HG03095 (cell line): ENCODE measurements around the gene EFR3B.
"Not testable (repeated sequence)": the region's sequence is repeated elsewhere in the genome, so short reads cannot be mapped to it uniquely, and the experiment has no call there.

Experiments used
- ATAC-seq: cut with Tn5 transposase; IDR thresholded peaks from one replicate; pipeline ENCODE4 v1.9.1; 2021; ENCODE audit warnings: moderate library complexity; ENCODE audit not compliant: unreplicated experiment

The EFR3B gene

DNA sequence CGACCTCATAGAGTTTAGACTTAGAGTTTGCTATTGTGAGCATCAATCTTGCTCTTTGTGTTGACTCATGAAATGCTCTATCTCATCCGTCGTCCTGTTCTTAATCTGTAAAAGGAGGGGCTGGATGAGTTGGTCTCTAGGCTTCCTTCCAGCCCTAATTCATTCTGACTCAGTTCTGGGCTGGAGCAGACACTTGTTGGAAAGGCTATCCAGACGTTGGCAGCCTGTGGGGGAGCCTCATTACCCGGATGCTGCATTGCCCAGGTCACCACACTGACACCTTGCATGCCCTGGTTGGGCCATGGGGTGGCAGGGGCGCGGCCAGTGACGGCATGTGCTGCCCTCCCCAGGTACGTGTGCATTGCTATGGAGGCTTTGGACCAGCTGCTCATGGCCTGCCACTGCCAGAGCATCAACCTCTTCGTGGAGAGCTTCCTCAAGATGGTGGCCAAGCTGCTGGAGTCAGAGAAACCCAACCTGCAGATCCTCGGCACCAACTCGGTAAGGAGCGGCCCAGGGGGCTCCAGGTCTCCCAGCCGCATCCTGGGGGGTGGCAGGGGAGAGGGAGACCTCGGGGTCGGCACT, 61.5 kb downstream of the EFR3B start:
- ATAC-seq, result no peak

DNA sequence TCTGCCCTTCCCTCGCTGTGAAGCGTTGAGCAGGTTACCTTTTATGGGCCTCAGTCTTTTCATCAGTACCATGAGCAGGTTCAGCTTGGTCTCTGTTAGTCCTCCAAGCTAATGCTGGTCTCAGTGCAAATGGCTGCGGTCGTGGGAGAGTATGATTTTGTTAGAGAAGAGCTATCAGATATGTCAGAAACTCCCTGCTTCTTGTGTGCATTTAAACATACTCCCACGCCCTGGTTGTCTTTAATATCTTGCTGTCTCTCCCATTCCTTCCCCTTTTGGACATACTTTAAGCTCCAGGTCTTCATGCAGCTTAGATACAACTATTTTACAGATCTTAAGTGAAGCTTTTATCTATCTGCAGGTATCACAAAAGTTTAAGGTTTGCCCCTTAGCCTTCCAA, 62.9 kb downstream of the EFR3B start:
- ATAC-seq, result no peak

DNA sequence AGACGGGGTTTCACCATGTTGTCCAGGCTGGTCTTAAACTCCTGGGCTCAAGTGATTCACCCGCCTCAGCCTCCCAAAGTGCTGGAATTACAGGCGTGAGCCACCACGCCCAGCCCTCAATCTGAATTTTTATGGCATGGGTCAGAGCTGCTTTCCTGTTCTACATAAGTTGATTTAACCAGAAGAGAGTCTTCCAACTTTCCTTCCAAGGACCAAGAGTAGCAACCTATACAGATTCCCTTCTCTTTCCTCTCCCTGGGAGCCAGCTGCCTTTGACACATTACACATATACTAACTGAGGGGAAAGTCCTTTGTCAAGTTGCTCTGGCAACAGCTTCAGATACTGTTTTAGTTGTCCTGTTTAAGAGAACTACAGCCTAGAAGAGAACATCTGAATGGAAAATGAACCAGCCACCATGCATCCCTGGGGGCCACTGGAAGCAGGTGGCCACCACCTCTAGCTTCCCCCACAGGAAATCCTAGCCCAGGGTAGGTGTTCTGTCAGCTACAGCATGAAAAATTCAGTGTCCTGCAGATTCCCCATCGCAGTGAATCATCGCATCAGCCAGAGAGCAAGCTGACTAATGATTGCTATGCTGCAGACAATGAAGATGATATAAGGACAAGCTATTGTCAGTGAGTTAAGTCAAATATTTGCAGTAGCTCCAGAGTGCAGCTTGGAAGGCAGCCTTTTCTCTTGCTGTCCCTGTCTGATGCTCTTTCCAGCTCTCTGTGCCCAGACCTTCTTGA, 63.6 kb downstream of the EFR3B start:
- ATAC-seq, result no peak

DNA sequence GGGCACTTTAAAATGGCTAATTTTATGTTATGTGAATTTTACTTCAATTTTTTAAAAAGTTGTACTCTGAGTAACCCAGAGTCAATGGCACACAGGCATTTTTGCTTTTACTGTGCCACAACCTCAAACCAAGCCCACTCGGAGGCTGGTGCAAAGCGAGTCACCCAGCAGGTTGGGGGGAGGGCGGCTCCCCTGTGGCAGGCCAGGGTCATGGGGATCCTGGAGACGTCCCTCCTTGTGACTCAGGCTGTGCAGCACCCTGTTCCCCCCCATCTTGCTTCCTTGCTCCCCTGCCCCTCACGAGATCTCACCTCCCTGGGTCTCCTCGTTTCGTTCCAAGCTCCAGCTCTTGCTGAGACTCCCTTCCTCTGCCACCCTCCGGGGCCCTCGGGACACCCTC, 67.9 kb downstream of the EFR3B start:
- no peak for ATAC-seq

DNA sequence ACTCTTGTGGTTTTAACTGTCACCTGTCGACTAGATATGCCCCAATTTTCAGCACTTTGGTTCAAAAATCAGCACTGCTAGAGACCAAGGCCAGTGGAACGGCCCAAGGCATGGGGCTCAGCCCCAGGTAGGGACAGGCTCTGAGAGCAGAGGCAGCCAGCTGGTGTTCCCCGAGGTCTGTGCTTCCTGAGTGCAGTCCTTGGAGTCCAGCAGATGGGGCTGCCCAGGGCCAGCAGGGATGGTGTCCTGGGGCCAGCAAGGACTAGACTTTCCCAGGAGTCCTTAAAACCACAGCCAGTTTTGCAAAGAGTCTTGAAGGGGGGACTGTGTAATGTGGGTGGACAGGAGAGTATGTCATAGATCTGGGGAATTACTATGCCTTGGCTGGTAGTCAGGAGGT, 70.2 kb downstream of the EFR3B start:
- no peak for ATAC-seq

DNA sequence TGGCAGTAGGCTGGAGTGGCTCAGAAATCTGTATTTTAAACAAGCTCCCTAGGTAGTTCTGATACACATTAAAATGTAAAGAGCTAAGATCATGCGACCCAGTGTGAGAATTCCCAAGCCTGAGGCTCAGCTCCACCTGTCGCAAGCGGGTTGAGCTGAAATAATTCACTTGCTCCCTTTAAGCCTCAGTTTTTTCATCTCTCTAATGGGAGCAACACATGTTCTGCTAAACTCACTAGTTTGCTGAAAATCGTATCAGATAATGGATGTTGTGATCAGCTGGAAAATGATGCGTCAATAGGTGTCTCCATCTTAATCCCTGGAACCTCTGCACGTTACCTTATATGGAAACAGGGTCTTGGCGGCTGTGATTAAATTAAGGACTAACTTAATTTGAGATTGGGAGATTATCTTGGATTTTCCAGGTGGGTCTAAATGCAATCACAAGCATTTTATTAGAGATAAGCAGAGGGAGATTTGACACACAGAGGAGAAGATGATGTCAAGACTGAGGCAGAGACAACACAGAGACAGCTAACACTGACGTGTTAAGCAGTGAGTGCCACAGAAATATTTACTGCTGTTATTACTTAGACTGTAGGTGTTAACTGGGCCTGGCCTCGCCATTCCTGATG, 73.5 kb downstream of the EFR3B start:
- no peak for ATAC-seq

DNA sequence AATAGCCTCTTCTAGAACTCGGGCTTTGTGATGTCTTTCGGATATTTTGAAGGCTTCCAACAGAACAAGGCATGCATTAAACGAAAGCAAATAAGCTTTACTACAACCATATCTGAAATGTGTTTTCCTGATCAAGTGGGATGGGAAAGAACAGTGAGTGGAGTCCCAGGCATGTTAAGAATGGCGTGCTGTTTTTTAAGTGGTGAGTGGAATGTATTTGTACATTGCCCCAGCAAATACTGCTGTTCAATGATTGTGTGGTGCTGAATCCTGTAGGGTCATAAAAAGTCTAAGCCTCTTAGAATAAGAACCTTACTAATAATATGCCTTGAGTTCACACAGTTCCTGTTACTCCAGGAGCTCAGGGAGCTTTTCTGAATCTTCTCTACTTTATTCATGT, 74.0 kb downstream of the EFR3B start:
- no peak for ATAC-seq

DNA sequence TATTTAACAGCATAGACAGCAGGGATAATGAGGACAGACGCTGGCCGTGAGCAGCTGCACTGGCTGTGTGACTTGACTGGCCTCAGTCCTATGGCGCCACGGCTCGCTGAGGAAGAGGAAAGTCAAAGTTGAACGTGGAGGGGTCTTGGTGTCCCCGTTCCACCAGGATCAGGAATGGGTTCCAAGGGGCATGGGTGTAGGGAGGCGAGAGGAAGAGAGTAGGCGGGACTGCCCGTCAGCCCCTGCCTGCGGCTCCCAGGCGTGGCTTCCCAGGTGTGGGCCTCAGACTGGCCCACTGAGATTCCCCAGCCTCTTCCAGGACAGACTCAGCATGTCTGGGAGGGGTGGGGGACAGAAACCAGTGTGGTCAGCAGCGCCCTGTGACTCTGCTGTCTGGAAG, 75.1 kb downstream of the EFR3B start:
- ATAC-seq, result no peak

DNA sequence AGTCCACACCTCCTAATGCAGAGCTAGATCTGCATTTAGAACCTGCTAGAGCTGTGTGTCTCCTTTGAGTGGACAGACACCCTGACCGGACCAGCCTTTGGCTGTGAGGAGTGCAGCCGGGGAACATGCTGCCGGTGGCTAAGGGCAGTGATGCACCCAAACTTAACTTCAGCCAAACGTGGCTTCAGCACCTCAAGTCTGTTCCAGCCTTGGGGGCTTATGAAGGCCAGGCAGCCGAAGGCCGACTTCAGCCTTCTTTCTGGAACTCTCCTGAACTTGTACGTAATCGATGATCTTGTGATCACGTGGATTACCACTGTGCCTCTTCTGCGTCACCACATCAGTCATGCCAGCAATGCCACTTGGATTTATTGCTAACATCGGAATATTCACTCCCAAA, 77.4 kb downstream of the EFR3B start:
- no peak for ATAC-seq

DNA sequence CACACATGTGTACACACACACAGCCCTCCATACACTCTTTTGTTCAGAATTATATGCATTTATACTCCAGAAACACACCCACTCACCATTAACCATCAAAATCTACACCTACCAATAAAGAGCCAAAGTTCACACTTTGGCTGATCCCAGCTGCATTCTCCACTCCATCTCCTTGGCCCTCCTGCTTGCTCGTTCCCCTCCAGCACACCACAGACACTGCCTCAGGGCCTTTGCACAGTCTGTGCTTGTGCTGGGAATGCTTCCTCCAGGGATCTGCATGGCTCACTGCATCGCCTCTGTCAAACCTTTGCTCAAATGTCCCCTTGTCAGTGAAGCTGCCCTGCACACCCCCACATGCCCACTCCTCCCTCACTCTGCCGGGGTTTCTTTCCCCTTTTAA, 80.5 kb downstream of the EFR3B start:
- no peak for ATAC-seq

DNA sequence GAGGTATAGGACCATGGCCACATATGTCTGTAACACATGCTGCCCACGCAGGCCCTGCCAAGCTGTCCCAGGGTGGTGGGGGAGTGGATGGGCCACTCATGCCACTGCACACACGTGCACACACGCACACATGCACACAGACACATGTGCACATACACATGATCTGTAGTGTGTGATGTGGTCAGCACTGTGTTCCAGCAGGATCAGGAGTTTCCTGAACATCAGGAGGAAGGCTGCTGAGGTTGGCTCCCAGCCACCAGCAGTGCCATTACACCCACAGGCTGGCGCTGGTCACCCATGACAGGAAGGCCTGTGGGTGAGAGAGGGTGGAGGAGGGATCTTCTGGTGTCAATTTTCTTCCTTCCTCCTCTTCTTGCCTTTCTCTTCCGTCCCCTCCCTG, 81.8 kb downstream of the EFR3B start:
- no peak for ATAC-seq

DNA sequence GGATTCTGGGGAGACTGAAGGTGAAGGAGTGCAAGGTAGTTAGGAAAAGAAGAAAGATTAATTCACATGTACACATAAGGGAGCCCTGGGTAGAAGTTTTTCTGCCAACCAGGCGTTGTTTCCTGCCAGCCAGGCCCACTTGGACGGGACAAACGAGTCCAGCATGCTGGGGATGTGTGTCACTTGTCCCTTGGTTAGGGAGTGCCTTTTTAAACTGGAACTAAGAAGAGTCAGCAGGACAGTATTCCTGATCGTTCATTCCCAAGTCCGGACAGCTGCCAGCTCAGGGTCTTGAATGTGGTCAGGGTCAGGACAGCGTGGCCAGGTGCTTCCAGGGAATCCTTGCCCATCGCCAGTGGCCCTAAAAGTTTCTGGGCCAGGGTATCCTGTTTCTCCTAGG, 83.3 kb downstream of the EFR3B start:
- no peak for ATAC-seq

DNA sequence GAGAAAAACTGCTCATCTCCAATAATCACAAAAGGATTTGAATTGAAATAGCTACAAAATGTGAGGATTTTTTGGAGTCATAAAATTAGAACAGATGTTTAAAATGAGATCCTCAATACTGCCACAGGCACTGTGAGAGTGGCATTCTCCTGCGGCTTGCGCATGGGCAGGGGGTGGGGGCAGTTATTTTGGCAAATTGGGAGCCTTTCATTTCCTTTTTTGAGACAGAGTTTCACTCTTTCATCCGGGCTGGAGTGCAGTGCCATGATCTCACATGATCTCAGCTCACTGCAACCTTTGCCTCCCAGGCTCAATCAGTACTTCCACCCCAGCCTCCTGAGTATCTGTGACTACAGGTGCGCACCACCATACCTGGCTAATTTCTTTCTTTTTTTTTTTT, 84.1 kb downstream of the EFR3B start:
- ATAC-seq, result no peak

DNA sequence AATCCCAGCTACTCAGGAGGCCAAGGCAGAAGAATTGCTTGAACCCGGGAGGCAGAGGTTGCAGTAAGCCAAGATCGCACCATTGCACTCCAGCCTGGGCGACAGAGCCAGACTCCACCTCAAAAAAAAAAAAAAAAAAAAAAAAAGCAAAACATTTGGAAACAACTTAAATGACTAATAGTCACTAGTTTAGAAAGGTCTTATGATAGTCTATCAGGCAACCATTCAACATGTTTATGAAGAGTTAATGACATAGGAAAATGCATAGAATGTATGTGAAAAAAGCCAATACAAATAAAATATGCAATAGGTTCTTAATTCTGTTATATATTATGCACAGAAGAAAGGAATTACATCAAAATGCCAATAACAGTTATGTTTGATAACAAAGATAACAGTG, 85.2 kb downstream of the EFR3B start:
- not testable (repeated sequence) for ATAC-seq

DNA sequence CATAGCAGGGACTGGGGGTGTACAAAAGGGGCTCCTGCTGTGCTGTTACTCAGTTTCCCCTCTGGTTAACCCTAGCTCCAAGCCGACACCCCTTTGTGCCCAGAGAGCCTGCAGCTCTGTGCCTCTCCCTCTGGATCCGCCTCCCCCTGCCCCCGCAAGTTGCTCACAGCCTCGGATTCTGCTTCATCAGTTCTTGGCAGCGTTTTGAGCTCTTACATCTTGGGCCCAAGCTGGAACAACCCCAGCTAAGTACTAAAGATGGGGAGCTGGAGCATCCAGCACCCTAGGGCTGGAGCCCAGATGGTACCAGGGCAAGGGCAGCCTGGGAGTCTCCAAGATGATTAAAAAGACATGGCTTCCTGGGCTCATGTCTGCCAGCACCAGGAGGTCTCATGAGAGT, 85.8 kb downstream of the EFR3B start:
- ATAC-seq, result no peak

DNA sequence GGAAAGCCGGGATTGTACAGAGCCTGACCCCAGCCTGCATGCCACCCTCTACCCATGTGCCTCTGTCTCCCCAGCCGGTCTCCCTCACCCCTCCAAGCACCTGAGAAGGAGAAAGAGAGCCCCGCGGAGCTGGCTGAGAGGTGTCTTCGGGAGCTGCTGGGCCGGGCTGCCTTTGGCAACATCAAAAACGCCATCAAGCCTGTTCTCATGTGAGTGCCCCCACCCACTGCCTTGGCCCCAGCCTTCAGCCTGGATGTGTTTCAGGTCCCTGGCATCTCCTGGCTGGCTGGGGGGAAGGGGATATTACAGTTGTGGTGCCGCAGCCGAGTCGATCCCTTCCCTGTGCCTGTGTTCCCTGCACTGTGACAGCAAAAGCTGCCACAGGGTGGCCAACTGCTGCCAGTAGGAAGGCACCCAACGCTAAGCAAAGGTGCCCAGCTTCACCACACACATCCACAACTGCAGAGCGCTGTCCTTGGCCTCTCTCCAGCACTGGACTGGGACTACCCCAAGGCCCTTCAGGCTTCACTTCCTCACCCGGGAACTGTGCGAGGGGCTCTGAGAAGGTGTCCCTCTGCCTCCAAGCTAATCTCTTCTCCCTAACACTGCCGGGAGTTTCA, 88.1 kb downstream of the EFR3B start:
- no peak for ATAC-seq

DNA sequence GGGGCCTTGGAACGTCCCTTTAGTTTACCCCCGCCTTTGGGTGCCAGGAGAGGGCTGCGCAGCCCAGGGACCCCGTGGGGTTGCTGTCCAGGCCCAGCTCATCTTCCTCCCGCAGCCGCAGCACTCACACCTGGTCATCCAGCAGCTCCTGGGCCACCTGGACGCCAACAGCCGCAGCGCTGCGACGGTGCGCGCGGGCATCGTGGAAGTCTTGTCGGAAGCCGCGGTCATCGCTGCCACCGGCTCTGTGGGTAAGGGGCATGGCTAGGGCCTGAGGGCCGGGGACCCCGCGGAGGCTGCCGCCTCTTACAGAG, 89.3 kb downstream of the EFR3B start:
- no peak for ATAC-seq

DNA sequence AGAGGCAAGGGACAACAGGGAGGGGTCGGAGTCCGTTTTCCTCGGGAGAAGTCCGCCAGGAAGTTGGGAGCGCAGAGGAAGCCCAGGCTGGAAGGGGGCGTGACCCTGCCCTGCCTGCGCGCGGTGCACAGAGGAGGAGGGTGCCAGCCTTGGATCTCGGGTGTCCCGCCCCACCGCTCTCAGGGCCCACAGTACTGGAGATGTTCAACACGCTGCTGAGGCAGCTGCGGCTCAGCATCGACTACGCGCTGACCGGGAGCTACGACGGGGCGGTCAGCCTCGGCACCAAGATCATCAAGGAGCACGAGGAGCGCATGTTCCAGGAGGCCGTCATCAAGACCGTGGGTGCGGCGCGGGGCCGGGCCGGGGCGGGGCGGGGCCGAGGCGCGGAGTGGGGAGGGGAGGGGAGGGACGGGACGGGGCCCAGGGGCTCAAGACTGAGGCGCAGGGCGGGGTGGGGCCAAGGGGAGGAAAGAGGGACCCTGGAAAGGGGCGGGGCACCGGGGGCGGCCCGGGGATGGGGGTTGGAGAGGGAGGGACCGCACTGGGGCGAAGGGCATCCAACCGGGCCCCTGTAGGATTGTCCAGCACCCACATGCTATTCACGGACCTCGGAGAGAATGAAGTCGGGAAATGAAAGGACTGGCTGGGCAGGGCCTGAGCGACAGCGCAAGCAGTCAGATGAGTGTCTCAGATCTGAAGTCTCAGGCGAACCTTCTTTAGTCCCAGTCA, 89.9 kb downstream of the EFR3B start:
- no peak for ATAC-seq

DNA sequence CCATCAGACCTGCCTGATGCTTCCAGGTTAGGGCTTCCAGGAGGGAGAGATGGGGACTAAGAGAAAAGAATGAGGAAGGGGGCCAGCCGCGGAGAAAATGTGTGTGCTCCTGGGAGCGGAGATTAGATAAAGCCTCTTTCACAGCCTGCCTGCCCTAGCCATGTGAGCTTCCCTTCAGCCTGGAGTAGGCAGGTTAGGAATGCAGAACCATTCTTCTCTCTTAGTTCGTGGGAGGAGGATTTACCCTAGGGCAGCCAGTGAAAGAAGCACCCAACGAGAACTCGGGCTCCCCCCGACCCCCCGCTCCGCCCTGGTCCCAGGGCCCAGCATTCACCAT, 90.4 kb downstream of the EFR3B start:
- ATAC-seq, result no peak

DNA sequence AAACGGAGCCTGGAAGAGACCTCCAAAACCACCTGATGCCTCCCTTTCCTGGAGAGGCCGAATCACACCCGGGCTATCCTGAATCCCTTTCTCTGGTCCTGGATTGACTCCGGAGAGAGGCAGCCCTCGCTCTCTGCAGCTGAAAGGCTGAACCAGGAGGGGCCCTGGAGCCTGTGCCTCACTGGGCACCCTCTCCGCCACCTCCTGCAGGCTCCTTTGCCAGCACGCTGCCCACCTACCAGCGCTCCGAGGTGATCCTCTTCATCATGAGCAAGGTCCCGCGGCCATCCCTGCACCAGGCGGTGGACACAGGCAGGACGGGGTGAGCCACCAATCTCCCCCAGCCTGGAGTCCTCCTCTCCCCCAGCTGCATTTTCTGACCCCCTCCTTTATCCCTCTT, 90.8 kb downstream of the EFR3B start:
- no peak for ATAC-seq

DNA sequence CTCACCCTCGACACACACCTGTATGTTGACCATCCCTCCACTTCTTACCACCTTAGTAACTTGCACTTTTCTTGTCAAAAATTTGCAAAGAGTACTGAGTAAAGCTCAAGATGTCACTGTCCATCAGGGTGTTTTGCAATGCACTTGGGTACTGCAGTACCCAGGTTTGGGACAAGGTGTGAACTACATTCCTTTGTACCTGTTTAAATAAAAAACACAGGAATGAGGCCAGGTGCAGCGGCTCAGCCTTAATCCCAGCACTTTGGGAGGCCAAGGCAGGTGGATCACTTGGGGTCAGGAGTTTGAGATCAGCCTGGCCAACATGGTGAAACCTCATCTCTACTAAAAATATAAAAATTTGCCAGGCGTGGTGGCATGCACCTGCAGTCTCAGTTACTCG, 98.7 kb downstream of the EFR3B start:
- ATAC-seq, result not testable (repeated sequence)

DNA sequence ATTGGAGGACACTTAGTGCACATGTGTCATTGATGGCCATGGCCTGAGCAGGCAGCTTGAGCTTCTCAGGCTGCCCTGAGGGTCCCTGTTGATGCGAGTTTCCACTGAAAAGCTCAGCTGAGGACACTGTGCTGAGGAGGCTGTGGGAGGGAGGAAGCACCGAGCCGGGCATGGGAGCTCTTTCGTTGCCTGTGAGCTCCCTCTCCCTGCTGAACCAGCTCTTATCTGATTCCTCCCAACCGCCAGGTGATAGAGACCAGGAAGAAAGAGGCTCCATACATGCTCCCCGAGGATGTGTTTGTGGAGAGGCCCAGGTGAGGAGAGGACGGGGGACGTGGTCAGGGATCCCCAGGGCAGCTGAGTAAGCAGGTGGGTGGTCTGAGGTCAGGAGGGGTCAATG, 99.2 kb downstream of the EFR3B start:
- ATAC-seq, result no peak
